ENCODE data around the gene CORO1C.

The CORO1C gene

GRCh38 chr12:108732489-108733229, 1.3 kb upstream of the CORO1C start:
- in situ Hi-C loops (cut with MboI; ENCODE audit: low sequenced_read_pairs, unreplicated experiment): no loop called here
- no peak for TF ChIP-seq CTCF (IDR thresholded peaks at IDR 0.05; ENCODE audit: borderline replicate concordance, control extremely low read depth, extremely low read depth, insufficient read depth, missing control alignments)
- DNase-seq (ENCODE audit: low spot score): no peak

- no peak for TF ChIP-seq CTCF (IDR thresholded peaks at IDR 0.05; ENCODE audit: borderline replicate concordance, control extremely low read depth, extremely low read depth, insufficient read depth, missing control alignments)
- in situ Hi-C loops (cut with MboI; ENCODE audit: low sequenced_read_pairs, unreplicated experiment): no loop called here
Measured at GRCh38 chr12:108731866-108732461, 646 bp upstream of the CORO1C start.

GRCh38 chr12:108730365-108731104, 783 bp downstream of the CORO1C start:
- DNase-seq (ENCODE audit: low spot score): peak; percentile 62
- in situ Hi-C loops (cut with MboI; ENCODE audit: low sequenced_read_pairs, unreplicated experiment): no loop called here
- no peak for TF ChIP-seq CTCF (IDR thresholded peaks at IDR 0.05; ENCODE audit: borderline replicate concordance, control extremely low read depth, extremely low read depth, insufficient read depth, missing control alignments)

More at GRCh38 chr12:108731866-108732461, 646 bp upstream of the CORO1C start:
- peak; percentile 97 for DNase-seq (ENCODE audit: low spot score)

- in situ Hi-C loops (cut with MboI; ENCODE audit: low sequenced_read_pairs, unreplicated experiment): no loop called here
- TF ChIP-seq CTCF (IDR thresholded peaks at IDR 0.05; ENCODE audit: borderline replicate concordance, control extremely low read depth, extremely low read depth, insufficient read depth, missing control alignments): no peak
Measured at GRCh38 chr12:108729612-108730364, 1.5 kb downstream of the CORO1C start.

GRCh38 chr12:108728820-108729611, 2.3 kb downstream of the CORO1C start:
- TF ChIP-seq CTCF (IDR thresholded peaks at IDR 0.05; ENCODE audit: borderline replicate concordance, control extremely low read depth, extremely low read depth, insufficient read depth, missing control alignments): no peak
- no peak for DNase-seq (ENCODE audit: low spot score)
- in situ Hi-C loops (cut with MboI; ENCODE audit: low sequenced_read_pairs, unreplicated experiment): no loop called here

More at GRCh38 chr12:108729612-108730364, 1.5 kb downstream of the CORO1C start:
- no peak for DNase-seq (ENCODE audit: low spot score)

Measured in GM13976 (cell line).